Thymus (tissue), 11 donors: ENCODE results near the gene OMA1. TPM values are rescaled to one million over a fixed set of nuclear protein-coding genes. Genes with fewer than 3 reads are reported as not detected.

Experiments used
- DNase-seq, 9 donors: peaks; one replicate each; pipeline ENCODE4 v3.0.0-alpha.2; 2013; ENCODE audit warnings: low spot score in 9 of 9, low read depth in 6 of 9, missing footprints in 1 of 9
- H3K27ac ChIP-seq, 2 donors: one replicate each; pipeline ENCODE4 v1.5.1; 2013; ENCODE audit warnings: control low read depth in 1 of 2, low read depth in 1 of 2, low read length in 1 of 2, mild to moderate bottlenecking in 1 of 2, moderate library complexity in 1 of 2
- H3K27me3 ChIP-seq, 2 donors: one replicate each; pipeline ENCODE4 v1.5.1; 2013; ENCODE audit warnings: low read length in 1 of 2; ENCODE audit not compliant: control insufficient read depth in 2 of 2, insufficient read depth in 1 of 2
- H3K36me3 ChIP-seq, 2 donors: one replicate each; pipeline ENCODE4 v1.5.1; 2013; ENCODE audit warnings: low read length in 1 of 2, mild to moderate bottlenecking in 1 of 2, moderate library complexity in 1 of 2; ENCODE audit not compliant: control insufficient read depth in 2 of 2, insufficient read depth in 2 of 2
- H3K4me1 ChIP-seq, 2 donors: one replicate each; pipeline ENCODE4 v1.5.1; 2013; ENCODE audit warnings: low read length in 2 of 2; ENCODE audit not compliant: control insufficient read depth in 2 of 2, insufficient read depth in 2 of 2
- H3K4me3 ChIP-seq, 2 donors: one replicate each; pipeline ENCODE4 v1.5.1; 2013; ENCODE audit warnings: low read length in 2 of 2, control low read depth in 1 of 2, mild to moderate bottlenecking in 1 of 2
- H3K9me3 ChIP-seq, 2 donors: one replicate each; pipeline ENCODE4 v1.5.1; 2013; ENCODE audit warnings: low read length in 1 of 2, mild to moderate bottlenecking in 1 of 2; ENCODE audit not compliant: control insufficient read depth in 2 of 2, insufficient read depth in 1 of 2
- WGBS: extraction: QIAGEN DNeasy Blood & Tissue Kit; methylation state at CpG from one replicate; pipeline ENCODE4 v1.1.7; 2013; 5-methylcytosine and 5-hydroxymethylcytosine counted together
- polyA plus RNA-seq: library from polyadenylated mRNA; stranded (reverse); fragments of 200-250 nt; gene quantifications from one replicate; pipeline ENCODE4 v1.2.3, GENCODE V29; 2013
- total RNA-seq: library from RNA; stranded (reverse); fragments of 120-200 nt; gene quantifications from one replicate; pipeline ENCODE4 v1.2.4, GENCODE V29; 2013
- donor health status: healthy.

Gene OMA1
- total and polyA plus RNA-seq, 2 donors = 36.0 to 53.8 TPM

DNA sequence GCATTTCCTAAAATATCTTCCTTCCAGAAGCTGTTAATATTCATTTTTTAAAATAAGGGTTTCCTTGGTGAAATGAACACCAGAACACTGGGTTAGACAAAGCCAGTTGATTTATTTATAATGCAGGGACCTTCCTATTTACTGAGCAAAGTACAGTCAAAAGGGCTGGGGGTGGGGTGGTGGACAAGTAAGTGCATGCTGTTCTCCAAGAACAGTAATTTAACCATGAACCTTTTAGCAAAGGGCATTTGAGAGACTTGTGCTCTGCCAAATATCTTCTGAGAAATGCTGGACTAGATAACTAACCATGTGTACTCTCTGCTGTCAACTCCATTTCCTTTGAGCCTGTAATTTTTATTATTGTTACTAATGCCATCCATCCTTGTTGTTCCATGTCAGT is 100.2 kb downstream of the OMA1 start:
- no peaks in the 10 kb centered on the region for H3K27me3 ChIP-seq
- H3K9me3 ChIP-seq = no peaks in the 10 kb centered on the region
- no peak overlapping the region for H3K27ac ChIP-seq
- DNase-seq = no peak
- H3K36me3 ChIP-seq = no peaks in the 10 kb centered on the region
- no peak overlapping the region for H3K4me3 ChIP-seq
- H3K4me1 ChIP-seq = no peaks in the 10 kb centered on the region

DNA sequence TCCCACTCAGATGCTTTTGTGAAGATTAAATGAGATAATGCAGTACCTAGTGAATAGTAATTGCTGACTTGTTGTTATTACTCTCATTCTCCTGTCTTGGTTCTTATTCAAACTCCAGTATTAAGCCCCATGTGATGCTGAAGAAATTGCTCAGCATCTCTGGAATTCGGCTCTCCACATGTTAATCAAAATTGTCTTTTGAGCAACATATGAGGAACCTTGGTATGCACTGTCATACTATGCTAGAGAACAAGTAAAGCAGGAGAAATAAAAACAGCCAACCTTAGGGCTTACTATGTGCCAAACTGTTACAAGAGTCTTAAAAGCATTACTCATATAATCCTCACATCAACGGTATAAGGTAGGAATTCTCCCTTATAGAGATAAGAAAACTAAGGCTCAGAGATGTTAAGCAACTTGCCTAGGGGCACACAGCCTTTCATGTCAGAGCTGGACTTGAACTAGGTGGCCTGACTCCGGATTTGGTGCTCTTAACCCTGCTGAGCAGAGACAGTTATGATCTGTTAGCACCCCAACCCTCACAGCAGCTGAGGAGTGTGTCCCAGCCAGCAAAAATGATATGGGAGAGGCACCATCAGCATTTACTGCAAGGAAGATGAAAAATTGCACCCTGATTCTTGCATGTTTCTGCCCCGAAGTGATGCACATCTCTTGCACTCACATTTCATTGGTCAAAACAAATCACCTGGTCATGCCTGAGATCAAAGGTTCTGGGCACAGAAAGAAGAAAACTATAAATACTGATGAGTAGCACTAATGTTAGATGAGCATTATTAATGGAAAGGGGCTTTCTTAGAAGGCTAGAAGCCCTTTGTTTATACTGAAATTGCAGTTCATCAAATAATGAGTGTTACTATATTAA is 102.3 kb downstream of the OMA1 start:
- H3K36me3 ChIP-seq = no peaks in the 10 kb centered on the region
- H3K4me3 ChIP-seq = no peak overlapping the region
- 86% methylated on average over 4 of the region's 4 CpGs for WGBS
- no peak overlapping the region for H3K27ac ChIP-seq
- H3K27me3 ChIP-seq = no peaks in the 10 kb centered on the region
- no peaks in the 10 kb centered on the region for H3K9me3 ChIP-seq
- DNase-seq = no peak
- H3K4me1 ChIP-seq = no peaks in the 10 kb centered on the region

DNA sequence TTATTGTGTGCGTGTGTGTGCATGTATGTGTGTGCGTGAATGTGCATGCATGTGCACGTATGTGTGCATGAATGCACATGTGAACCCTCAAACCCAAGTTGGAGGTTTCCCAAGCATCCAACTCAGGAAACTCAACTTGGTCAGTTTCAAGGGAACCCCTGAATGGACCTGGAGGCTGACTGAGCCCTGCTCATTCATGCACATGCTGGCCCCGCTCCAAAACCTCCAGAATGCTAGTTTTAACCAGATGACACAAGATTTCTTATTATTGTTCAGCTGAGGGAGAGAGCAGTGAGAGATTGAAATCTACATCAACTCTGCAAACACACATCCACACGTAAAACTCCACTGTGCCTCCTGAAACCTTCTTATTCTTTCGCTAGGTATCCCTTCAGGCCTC is 104.4 kb downstream of the OMA1 start:
- no peaks in the 10 kb centered on the region for H3K27me3 ChIP-seq
- no peak overlapping the region for H3K4me3 ChIP-seq
- H3K9me3 ChIP-seq = no peaks in the 10 kb centered on the region
- no peaks in the 10 kb centered on the region for H3K4me1 ChIP-seq
- DNase-seq = no peak
- WGBS = 93% methylated on average over 6 of the region's 6 CpGs
- no peak overlapping the region for H3K27ac ChIP-seq
- no peaks in the 10 kb centered on the region for H3K36me3 ChIP-seq

DNA sequence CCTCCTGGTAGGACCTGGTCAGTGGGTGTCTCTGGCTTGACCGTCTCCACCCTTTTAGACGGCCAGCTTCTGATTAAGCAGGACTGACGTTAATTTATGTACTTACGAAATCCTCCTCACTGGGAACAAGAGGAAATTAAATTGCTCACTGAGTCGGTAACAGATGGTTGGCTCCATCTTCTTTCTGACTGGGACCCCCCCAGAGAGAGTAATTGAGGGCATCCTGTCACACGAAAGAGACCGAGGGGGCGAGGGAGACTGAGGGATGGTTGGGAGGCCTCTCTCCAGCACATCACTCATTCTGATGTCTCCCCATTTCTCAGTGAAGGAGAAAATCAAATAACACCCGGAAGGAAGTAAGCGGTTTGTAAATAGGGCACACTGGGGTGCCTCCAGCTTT is 104.8 kb downstream of the OMA1 start:
- H3K4me1 ChIP-seq = no peaks in the 10 kb centered on the region
- H3K27ac ChIP-seq = no peak overlapping the region
- no peaks in the 10 kb centered on the region for H3K36me3 ChIP-seq
- 94% methylated on average over 10 of the region's 10 CpGs for WGBS
- no peak overlapping the region for H3K4me3 ChIP-seq
- DNase-seq = no peak
- no peaks in the 10 kb centered on the region for H3K27me3 ChIP-seq
- H3K9me3 ChIP-seq = no peaks in the 10 kb centered on the region

DNA sequence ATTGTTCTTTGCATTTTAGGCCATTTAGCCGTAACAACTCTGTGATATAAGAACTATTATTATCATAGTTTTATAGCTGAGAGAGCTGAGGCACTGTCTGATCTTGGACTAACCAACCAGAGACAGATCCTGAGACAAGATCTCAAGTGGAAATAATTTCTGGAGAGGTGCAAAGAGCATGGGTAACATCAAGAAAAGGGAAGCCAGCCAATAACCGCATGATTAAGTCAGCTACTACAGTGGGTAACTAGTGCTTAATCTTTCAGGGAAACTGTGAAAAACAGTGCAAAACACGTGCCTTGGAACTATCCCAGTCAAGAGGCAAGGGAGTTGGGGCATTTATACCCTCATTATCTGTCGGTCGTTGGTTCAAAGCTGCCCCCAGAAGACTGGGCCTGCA is 105.8 kb downstream of the OMA1 start:
- Histone ChIP-seq H3K36me3 (no peaks in the 10 kb centered on the region), H3K9me3 (no peaks in the 10 kb centered on the region), H3K27me3 (no peaks in the 10 kb centered on the region), H3K4me3 (no peak overlapping the region), H3K4me1 (no peaks in the 10 kb centered on the region), H3K27ac (no peak overlapping the region)
- 86% methylated on average over 5 of the region's 5 CpGs for WGBS
- no peak for DNase-seq

DNA sequence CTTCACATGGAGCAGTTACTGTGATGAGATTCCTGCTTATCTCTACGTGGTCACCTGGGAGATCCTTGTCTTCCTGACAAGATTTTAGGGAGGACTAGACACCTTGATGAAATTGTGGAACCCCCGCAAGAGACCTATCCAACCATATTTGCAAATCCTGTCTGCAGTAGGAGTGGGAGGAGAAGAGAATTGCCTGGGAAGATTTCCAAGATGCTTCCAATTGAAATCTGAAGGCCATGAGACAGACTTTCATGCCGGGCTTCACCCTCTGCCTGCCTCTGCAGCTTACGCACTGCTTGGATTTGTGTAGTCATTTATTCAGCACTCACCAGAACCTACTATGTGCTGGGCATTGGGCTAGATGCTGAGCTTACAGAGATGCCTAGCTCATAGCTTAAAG is 106.6 kb downstream of the OMA1 start:
- no peaks in the 10 kb centered on the region for H3K36me3 ChIP-seq
- no peaks in the 10 kb centered on the region for H3K27me3 ChIP-seq
- H3K4me1 ChIP-seq = no peaks in the 10 kb centered on the region
- no peak overlapping the region for H3K27ac ChIP-seq
- no peak for DNase-seq
- 97% methylated on average over 4 of the region's 4 CpGs for WGBS
- H3K9me3 ChIP-seq = no peaks in the 10 kb centered on the region
- no peak overlapping the region for H3K4me3 ChIP-seq

DNA sequence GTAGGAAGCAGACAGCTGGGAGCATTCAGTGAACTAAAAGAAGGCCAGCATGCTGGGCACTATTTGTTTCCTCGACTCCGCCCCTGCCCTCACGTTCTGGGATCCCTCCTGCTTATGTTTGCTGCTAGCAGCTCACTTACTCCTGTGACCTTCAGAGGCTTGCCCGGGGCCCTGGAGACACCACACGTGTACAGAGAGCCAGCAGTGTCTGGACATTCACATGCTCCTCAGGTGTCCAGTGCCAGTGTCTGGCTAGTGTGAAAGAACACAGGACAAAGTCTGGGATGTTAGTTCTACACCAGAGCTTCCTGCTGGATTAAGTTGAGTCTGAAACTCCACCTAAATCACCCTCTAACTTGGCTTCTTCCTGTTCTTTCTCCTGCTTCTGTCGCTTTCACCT is 108.1 kb downstream of the OMA1 start:
- Histone ChIP-seq H3K9me3 (no peaks in the 10 kb centered on the region), H3K4me3 (no peak overlapping the region), H3K27me3 (no peaks in the 10 kb centered on the region), H3K27ac (no peak overlapping the region), H3K36me3 (no peaks in the 10 kb centered on the region), H3K4me1 (no peaks in the 10 kb centered on the region)
- DNase-seq = no peak
- 91% methylated on average over 6 of the region's 6 CpGs for WGBS

DNA sequence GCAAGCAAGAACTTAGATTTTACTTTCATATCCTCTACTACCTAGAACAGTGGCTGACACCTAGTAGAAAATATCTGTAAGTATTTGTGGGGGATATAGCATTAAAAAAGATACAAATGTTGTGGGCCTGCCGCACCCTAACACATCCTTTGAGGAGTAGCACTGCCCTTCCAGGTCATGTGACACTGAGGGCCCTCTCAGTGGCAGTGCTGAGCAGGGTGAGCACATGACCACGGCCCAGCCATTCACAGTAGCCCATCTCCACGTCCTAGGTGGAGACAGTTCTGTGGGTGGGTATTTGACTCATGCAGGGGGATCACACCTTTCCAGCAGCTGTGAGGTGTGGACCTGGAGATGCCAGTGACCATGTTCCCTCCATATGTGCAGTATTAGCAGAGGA is 108.9 kb downstream of the OMA1 start:
- Histone ChIP-seq H3K27ac (no peak overlapping the region), H3K27me3 (peaks cover 0 to 3% of the 10 kb centered on the region in 2 donors), H3K4me1 (no peaks in the 10 kb centered on the region), H3K4me3 (no peak overlapping the region), H3K9me3 (no peaks in the 10 kb centered on the region), H3K36me3 (no peaks in the 10 kb centered on the region)
- no peak for DNase-seq
- 93% methylated on average over 3 of the region's 3 CpGs for WGBS

DNA sequence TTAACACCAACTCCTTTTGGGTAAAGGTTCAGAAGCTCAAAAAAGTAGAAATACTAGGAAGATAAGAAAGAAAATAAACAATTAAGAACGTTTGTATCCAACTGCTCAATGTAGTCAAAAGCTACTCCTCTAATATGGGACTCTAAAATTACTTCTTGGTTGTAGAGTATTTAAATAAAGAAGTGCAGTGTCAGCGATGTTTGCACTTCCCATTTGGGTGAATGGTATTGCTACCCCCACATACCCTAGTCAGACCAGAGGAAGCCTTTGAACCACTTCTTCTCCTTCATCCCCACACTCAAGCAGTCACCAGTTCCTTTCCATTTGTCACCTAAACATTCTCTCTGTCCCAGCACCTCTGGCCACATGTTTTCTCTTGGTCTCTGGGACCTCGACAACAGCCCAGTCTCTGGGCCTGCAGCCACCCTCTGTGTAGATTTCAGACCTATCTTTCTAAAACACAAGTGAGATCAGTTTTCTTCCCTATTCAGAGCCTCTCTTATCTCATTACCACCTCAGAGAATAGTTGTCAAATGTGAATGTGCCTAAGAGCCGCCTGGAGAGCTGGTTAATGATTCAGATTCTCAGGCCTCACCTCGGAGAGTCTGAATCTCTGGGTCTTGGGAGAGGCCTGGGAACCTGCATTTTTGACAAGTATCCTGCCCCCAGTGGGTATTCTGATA is 109.8 kb downstream of the OMA1 start:
- 89% methylated on average over 5 of the region's 5 CpGs for WGBS

More for the DNA sequence above, 109.8 kb downstream of the OMA1 start:
- Histone ChIP-seq H3K27ac (no peak overlapping the region), H3K36me3 (no peaks in the 10 kb centered on the region), H3K4me3 (no peak overlapping the region), H3K27me3 (peaks cover 0 to 3% of the 10 kb centered on the region in 2 donors), H3K9me3 (no peaks in the 10 kb centered on the region), H3K4me1 (no peaks in the 10 kb centered on the region)
- no peak for DNase-seq
